ENCODE data around the gene KRT4.

The KRT4 gene

DNA sequence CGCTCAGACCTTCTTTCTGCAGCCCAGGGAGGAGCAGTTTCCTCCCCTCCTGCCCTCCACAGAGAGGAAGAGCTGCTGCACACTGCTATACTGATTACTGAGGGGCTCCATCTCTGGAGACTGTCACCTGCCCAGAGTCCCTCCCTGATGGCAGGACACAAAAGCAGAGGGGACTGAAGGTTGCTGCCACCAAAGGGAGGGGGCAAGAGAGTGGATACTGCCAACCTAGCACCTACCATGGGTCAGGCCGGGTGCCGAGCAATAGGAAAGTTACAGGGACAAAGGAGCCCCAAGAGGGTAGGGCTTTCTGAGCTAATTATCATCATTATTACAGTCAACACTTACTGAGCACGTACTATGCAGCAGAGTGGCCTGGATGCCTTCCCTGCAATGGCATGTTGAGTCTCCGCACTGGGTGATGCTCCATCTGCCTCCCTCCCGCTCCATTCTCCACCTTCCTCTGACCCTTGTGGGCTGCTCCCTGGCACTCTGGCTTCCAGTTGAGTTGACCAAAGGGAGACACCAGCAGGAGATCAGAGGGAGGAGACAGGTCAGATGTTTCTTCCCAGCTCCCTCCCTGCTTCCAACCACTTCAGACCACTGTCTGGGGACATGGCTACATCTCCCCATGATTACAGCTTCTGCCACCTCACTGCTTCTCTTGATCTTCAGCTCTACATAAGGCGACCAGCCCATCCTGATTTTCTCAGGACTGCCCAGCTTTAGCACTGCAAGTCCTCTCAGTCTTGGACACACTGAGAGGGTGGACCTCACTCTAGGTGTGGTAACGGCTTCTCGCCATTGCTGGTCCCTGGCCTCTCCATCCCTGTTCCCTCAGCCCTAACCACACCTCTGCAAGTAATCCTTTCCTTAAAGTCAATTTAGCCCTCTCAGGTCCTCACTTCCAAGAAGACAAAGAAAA lies 22.8 kb upstream of the KRT4 start:
- no peak for DNase-seq (ENCODE audit: low read depth)

DNA sequence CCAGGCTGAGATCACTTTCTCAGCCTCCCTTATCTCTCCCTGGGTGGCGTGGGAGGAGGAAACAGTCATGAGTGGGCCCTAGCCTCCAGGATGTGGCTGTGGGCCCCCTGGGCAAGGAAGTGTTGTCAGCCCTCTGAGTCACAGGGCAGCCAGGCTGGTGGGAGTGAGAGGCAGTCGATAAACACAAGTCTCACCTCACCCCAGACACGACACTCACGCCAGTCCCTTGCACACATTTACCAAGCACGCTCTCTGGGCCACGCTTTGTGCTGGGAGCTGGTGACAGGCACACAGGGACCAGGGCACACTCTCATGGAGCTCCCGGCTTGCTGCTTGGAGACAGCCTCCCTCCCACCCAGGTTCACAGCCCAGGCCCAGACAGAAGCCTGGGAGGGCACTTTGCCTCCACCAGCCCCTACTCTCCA lies 22.1 kb upstream of the KRT4 start:
- peak; percentile 45 for DNase-seq (ENCODE audit: low read depth)

DNA sequence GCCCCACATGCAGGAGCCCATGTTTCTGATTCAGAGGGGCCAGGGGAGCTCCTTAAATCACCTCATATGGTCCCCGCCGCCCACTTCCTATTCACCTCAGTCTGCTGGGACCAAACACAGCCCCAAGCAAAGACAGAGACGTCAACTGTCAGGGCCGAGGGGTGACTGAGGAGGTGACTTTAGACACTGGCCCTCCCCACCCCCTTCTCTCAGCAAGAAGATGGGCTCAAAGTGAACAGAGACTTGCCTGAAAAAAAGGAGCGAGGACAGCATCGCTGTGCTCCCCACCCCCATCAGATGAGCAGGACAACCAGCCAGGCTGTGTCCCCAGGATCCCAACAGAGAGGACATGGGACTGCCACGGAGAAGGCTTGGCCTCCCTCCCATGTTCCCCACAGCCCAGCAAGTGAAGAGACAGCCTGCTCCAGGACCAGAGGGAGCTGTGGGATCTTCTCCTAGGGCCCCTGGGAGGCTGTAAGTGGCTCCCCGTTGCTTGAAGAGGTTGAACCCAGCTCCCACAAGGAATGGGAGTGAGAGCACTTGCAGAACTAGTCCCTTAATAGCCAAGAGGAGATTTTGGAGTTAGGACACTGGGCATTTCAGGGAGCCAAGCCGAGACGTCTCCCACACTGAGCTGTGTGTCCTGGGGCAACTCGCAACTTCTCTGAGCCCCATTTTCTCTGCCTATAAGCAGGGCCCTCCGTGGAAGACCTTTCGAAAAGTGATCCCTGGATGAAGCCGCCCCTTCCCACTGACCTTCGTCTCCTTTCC lies 21.5 kb upstream of the KRT4 start:
- no peak for DNase-seq (ENCODE audit: low read depth)

DNA sequence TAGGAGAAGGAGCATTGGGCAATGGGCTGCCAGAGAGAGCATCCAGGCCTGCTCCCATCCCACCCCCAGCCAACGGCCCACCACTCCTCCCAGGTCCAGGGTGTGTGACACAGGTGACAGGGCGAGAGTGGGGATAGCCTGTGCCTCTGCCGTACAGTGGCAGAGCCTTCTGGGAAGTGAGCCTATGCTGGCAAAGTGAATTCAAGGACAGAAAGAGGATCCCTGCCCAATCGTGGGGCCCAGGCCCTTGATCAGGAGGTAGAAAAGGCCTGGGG lies 20.7 kb upstream of the KRT4 start:
- DNase-seq (ENCODE audit: low read depth), result no peak

DNA sequence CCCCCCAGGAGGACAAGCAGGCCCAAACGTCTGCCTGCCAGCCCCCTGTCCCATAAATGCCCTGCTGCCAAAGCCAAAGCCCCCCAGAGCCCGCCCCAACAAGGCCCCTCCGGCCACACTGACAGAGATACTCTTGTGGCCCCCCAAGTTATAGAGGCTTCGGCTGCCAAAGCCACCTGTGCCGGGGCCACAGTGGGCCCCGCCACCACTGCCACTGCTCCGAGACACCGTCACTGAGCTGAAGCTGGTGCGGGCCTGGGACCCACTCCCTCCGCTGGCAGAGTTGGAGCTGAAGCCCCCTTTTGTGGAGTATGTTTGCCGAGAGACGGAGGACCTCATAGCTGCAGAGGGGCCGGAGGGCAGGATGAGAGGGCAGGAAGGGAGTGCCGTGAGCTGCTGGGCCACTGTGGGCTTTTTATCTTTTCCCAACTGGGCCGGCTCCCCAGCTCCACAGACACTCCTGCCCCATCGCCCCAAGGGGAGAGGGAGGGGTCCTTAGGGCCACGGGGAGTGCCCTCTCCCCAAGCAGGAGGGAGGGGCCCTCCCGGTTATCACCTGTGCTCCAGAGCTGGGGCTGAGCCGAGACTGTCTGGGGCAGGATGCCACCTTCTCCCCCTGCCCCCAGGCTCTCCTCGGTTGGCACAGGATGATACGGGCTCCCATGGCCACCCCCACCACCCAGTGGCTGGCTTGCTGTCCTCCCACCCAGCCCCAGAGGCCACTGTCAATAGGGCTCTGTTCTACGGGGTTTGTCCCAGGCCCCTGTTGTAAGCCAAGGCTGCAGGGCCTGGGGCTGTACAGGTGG lies 20.2 kb upstream of the KRT4 start, which contains the start of gene KRT79:
Gene KRT79, minus strand, starts transcription at position 390 of the 805 bp plus-strand sequence. Its CDS starts 51 bp downstream, at position 339.
- DNase-seq (ENCODE audit: low read depth), result no peak

DNA sequence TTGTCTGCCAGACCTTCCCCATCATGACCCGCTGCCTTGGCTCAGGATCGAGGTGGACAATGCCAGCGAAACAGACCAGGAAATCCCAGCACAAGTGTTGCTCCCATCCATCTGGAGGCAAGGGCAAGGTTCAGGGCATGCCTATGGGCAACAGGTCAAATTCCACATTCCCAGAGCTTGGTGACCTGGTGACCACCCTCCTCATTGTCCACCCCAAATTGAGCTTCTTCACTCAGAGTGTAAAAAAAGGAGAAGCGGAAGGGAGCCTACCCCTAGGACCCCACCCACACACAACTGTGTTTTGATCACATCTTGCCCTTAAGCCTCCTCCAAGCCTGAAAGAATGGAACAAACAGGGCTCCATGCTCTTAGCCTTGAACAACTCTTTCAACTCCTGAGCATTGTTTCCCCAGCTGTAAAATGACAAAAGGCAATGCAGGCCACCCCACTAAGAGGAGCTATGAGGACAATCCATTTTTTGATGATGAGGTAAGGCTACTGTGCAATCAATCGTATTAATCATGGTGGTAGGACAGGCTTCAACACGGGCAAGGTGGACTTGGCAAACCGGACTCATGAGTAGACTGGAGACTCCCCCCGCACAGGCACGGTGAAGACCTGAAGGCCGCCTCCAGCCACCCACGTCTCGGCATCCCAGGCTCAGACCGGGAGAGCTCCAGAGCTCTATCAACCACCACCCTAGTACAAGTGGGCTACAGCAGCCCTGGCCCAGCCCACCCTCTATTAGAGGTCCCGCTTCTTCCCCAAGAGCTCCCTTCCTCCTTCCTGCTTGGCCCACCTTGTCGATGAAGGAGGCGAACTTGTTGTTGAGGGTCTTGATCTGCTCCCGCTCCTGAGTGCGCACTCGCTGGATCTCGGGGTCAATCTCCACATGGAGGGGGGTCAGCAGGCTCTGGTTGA lies 19.3 kb upstream of the KRT4 start:
- DNase-seq (ENCODE audit: low read depth), result no peak

DNA sequence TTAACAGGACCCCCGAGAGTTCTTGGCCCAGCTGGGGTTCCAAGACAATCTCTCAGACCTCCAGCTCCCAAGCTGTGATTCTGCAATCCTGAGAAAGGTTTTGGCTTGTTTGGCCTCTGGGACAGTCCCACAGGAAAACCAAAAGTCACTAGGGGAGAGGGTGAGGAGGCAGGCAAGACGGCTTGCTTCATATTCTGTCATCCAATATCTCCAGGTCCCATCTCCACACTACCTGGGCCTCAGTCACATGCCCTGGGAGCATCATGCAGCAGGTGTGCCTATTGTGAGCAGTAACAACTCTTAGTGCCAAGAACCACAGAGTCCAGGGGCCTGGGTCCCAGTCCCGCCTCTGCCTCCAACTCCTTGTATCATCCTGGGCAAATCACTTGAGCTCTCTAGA lies 18.5 kb upstream of the KRT4 start:
- no peak for DNase-seq (ENCODE audit: low read depth)

DNA sequence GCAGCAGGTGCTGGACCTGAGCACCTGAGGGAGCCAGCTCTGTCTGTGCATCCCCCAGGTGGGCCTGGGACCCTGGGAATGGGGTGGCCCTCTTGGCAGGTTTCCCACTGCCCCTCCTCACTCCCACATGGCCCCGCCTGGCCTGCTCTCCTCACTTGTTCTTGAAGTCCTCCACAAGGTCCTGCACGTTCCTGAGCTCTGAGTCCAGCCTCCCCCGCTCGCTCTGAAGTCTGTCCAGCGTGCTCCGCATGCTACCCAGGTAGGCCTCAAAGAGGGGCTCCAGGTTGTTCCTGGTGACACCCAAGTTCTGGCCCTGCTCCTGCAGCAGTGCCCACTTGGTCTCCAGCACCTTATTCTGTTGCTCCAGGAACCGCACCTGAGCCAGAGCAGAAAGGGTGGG lies 17.3 kb upstream of the KRT4 start:
- DNase-seq (ENCODE audit: low read depth), result no peak

DNA sequence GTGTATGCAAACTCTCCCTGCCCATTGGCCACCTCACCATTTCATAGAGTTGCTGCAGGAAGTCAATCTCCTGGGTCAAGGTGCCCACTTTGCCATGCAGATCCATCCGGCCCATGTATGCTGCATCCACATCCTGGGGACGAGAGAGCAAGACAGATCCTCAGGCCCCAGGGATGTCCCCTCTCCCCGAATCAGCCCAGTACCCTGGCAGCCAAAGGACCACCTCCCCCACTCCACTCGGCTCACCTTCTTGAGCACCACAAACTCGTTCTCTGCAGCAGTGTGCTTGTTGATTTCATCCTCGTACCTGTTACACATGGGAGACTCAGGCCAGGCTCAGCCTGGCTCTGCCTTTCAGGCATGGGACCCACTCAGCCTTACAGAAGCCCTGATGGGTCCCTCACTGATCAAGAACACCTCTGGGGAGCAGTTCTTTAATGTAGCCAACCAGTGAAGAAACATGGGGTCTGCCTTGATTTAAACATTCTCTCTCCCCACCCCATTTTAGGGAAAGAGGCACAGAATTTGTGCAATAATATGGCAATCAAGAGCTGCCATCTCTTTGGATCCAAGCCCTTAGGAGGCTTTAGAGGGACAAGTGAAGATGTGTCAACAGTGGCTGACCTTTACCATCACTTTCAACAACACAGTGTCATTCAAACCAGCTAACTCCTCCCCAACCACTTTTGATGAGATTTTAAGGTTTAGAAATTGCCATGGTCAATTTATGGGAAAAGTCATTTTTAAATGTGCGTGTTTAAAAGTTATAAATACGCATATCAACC lies 16.3 kb upstream of the KRT4 start:
- DNase-seq (ENCODE audit: low read depth), result no peak

DNA sequence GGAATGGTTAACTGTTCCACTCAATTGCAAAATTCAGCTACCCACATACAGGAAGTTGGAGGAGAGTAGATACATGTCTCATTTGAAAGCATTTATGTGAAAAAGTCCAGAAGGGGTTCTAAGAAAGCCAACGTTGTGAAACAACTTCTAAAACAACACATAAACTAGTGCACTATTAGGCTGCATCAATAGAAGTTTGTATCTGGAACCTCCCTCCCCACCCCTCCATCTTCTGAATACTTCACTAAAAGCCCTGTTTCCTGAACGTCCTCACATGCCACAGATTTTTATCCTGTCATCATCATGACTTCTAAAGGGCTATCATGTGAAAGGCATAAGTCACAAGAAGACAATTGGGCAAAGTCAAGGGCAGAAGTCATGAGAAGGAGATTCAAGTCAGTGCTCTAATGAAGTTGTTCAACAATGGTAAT lies 14.7 kb upstream of the KRT4 start:
- DNase-seq (ENCODE audit: low read depth), result no peak

DNA sequence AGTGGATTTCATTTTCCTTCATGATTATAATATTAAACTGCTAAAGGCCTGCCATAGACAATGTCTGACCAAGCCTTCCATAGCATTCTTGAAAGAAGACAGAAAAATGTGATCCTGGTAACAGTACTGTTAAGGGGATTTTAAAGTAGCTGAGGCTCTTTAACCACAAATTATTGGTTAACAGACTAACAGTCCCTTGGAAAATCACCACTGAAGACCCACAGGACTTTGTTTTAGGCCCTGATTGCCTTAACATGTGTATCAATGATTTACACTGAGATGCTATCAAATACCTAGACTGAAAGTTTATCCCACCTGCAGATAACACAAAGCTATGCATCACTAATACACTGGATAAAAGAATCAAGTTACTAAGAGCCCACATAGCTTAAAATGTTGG lies 14.2 kb upstream of the KRT4 start:
- DNase-seq (ENCODE audit: low read depth), result no peak

DNA sequence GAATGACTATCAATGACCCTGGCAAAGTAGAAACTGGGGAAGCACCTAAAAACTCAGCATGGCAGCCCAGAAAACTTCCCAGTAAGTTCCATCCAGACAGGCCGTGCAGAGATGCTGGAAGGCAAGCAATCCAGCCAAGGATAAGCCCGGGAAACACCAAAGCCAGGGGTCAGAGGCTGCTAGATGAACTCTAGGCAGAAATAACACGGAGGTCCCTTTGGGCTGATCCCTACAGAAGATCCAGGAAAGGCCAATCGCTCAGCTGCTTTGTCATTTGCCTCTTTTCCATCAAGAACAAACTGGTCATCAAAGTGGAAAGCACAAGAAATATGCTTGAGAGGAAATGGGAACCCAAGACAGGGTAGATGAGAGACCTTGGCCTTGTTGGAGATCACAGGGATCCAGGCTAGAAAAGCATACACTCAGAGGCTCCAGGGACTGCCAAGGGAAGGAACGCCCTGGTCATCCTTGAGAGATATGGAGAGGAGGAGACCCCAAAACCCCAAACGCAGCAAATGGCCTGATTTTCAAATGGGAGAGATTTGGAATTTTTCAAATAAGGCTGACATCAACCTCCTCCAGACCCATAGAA lies 13.7 kb upstream of the KRT4 start:
- no peak for DNase-seq (ENCODE audit: low read depth)

DNA sequence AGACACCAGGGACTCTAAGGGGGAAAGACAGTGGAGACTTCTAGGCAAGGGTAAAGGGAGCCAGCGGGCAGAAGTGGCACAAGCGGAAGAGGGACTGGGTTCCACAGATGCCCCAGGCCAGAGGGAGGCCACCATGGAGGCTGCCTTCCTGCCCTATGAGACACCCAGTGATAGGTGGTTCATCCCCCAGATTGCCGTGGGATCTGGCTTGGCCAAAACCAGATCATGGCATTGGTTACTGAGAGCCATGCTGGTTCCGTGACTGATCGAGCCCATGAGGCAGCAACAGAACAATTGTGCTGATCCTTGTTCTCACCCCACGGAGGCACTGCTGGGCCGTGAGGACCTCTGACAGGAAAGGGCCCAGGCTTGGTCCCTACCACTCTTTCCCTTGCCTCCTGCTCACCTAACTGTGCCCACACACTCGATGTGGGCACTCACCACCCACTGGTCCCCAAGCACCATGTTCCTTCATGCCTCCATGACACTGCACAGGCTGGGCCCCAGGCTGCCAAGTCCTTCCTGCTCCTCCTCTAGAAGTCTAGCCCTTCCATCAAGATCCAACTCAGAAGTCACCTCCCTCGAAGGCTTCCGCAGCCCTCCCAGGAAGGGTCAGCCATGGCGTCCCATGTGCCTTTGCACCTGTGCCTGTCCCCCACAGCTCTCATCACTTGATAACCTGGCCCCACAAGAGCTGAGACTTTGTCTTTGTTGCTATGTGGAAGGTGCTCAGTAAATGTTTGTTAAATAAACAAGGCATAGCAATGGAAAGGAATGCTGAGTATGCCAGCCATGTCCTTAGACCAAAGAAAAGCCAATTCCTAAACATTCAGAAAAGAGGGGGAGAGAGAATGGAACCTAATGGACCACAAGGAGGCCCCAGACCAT lies 12.9 kb upstream of the KRT4 start:
- no peak for DNase-seq (ENCODE audit: low read depth)

DNA sequence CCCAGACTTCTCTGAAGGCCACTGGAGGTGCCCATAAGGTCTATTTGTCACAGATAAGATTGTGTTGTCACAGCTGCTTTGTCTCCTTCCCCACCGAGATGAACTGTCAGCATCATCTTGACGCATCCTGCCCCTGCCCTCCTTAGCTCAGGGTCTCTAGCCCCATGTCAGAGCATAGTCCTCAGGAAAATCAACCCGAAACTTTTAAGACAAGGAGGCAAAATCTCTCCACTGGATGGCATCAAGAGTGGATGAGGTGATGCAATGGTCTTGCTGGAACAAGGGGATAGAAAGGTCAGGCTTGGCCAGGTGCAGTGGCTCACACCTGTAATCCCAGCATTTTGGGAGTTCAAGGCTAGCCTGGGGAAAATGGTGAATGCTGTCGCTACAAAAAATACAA lies 12.0 kb upstream of the KRT4 start:
- DNase-seq (ENCODE audit: low read depth), result no peak

DNA sequence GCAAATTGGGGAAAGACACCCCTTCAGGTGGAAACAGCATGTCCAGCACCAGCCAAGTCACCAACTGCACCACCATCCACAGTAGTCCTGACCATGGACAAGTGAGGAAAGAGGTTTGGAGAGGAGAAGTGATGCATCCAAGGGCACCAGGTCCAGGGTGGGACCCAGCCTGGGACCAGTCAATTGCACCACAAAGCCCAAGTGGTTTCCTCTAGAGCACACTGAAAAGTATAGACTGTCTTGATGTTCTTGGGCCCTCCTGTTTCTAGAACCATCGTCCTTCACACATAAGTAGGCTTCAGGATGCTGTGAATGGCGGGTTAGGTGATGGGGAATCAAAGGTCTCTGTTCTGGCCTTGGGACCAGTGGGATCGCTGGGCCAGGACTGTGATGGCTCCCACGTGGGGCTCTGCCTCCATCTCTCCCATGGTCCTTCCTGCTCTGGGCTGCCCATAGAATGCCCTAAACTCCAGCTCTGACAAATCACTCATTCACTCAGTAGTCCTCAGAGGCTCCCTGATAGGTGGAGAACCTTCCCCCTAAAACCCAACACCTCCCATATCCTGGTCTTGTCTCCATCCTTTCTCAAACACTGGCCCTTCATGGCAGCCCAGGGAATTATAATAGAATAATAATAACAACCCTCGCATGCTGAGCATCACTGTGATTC lies 11.0 kb upstream of the KRT4 start:
- no peak for DNase-seq (ENCODE audit: low read depth)

DNA sequence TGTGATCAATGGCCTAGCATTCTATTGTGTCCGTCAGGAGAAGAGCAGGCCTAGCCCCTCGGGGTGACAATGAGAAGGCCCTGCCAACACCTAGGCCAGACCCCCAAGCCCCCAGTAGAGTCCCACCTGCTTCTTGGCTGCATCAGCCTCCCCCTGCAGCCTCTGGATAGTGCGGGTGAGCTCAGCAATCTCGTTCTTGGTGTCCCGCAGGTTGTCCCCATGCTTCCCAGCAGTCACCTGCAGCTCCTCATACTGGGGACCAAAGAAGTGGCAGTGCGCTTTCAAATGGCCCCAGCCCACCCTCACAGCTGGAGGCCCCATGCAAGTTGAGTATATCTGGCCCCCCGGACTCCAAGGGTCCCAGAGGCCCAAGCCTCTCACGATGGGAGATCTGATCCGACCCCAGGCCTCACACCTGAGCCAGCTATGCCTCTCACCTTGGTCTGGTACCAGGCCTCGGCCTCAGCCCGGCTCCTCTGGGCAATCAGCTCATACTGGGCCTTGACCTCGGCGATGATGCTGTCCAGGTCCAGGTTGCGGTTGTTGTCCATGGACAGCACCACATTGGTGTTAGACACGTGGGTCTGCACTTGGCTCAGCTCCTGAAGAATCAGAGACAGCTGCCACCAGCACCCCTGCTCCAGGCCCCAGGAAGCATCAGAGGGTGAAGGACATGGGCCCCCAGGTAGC lies 10.0 kb upstream of the KRT4 start:
- DNase-seq (ENCODE audit: low read depth), result no peak

DNA sequence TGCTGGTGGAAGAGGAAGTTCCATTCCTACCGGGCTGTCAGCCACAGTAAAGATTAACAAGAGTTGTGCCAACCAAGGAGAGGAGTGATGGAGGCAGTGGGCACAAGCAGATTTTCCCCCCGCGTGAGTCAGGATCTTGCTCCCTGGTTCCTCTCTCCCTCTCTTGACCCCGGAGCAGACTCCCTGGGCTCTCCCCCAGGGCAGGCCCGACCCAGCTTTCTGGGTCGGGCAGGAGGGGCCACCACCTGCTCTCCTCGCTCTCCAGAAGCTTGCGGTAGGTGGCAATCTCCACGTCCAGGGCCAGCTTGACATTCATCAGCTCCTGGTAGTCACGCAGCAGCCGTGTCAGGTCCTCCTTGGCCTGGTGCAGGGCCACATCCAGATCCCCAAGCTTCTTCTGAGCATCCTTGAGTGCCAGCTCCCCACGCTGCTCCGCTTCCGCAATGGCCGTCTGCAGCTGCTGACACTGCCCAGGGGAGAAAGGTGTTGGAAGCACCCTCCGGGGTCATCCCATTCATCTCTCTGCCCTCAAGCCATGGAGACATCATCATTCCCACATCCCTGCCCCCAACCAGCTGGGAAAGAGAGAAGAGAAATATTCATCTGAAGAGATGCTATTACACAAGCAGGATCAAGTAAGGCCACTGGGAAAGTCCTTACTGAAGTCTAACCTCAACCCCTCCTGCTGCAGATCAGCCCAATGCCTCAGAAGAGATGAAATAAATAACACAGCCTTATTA lies 9.0 kb upstream of the KRT4 start:
- no peak for DNase-seq (ENCODE audit: low read depth)

Data from stimulated activated CD8-positive, alpha-beta memory T cell treated with anti-CD3 and anti-CD28 coated beads, Interleukin-7, amount 100 ng/mL, for 24 hours (primary cell).